GM15510 (cell line): ENCODE data around the gene KCTD20.

Experiments used
- POLR2A ChIP-seq: IDR thresholded peaks from 3 replicates; pipeline ENCODE4 v1.6.1; 2011; ENCODE audit warnings: borderline replicate concordance; ENCODE audit not compliant: insufficient read length; ENCODE audit errors: extremely low read depth

KCTD20 gene

DNA sequence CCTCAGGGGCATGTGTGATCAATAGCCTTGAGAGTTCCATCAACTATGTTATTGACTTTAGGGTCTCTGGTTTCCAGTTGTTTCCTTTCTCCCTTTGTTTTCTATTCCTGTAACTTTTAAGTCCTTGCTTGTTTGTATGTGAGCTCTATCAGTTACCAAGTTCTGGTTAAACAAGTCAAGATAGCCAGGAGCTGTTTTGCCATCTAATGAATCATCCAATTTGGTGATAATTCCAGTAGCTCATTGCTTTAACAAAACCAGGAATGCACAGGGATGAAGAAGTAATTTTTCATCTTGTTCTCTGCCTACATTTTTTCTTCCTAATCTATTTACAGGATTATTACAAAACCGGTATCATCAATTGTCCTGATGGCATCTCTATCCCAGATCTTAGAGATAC lies 36.5 kb downstream of the KCTD20 start:
- TF ChIP-seq POLR2A = no peak

DNA sequence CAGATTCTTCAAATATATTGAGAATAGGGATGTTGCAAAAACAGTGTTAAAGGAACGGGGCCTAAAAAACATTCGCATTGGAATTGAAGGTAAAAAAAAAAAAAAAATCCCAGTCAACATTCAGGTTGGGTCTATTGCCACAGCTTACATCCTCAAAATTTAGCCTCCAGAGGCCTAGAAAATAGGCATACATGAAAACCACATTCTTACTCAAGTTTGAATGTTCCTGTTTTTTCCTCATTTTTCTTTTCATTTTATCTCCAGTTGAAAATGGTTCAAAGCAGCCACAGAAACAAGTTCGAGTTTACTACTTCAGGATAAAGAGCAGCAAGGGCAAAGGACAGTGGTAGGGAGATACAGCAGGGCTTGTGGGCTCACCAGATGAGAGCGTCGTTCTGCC lies 41.9 kb downstream of the KCTD20 start:
- TF ChIP-seq POLR2A = no peak

DNA sequence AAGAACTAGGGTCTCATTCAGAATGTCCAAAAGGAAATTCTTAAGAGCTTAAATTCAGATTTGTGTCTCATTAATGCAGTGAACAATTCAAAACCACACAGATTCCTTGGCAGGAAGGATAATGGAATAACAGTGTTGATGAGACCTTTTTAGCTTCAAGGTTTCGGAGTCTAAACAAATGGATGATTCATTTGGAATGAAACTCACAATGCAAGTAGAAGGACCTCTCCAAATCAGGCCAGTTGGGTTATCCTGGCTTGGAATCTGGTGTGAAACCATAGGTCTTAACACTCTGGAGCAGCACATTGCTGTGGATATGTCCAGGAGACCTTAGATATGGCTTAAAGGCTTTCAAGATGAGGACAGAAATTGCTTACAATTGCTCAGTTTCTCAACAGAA lies 44.9 kb downstream of the KCTD20 start:
- TF ChIP-seq POLR2A = no peak

DNA sequence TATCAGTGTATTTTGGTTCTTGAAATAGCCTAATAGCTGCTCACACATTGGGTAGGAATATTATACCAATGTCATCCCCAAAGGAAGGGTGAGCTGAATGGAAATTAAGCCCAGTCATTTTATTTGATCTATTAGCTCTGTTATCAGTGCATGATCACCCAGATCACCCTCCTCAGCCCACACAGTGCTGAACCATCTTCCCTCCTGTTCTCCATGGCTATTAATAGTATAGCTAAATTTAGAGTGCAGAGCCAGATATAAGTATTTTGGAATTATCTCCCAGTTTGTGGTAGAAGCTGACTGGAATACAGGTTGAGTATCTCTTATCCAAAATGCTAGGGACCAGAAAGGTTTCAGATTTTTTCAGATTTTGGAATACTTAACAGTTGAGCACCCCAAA lies 45.4 kb downstream of the KCTD20 start:
- TF ChIP-seq POLR2A = no peak

DNA sequence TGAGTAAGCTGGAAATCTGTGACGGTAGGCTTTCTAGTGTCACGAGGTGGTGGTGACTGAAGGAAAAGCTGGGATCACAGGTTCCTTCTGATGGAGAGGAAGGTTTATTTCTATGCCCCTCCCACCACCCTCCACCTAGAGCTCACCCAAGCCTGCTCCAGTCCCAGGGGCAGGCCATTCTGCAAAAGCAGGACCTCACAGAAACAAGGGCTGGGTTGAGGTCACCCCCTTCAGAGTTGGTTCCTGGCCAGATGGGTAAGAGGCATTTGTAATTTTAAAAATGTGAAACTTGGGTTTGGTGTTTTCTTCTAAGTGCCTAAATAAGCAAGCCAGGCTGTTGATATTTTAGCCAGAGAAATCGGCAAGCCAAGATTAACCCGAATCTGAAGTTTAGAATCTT lies 46.6 kb downstream of the KCTD20 start:
- TF ChIP-seq POLR2A = no peak

DNA sequence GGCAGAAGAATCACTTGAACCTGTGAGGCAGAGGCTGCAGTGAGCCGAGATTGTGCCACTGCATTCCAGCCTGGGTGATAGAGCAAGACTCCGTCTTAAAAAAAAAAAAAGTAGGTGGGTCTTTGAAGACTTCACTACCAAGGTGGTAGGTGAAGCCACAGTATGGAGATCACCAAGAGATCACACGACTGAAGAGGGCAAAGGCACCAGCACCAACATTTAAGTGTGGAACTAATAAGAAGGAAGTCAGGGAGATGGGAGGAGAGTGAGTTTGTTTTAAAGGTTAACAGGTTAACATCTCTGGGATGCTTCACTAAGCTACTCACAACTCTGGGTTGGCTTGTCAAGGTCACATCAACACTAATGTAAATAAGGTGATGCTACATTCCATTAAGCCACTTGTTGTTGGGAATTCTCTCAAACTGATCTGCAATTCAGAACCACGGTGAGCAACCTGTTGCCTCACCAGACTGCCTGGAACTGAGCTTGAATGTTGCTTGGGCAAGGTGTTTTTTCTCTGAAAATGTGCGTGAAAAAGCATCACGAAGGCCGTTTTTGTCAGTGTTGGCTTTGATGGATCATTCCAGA lies 48.7 kb downstream of the KCTD20 start:
- TF ChIP-seq POLR2A = no peak

DNA sequence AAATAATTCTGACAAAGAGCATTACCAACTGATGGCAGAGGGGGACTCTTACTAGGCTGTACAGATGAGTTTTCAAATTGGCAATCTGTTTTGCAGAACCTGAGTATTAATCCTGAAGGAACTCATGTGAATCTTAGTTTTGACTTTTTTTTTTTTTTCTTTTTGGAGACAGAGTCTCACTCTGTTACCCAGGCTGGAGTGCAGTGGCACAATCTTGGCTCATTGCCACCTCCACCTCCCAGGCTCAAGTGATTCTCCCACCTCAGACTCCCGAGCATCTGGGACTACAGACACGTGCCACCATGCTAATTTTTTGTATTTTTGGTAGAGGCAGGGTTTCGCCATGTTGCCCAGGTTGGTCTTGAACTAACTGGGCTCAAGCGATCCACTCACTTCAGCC lies 49.3 kb downstream of the KCTD20 start:
- TF ChIP-seq POLR2A = no peak

DNA sequence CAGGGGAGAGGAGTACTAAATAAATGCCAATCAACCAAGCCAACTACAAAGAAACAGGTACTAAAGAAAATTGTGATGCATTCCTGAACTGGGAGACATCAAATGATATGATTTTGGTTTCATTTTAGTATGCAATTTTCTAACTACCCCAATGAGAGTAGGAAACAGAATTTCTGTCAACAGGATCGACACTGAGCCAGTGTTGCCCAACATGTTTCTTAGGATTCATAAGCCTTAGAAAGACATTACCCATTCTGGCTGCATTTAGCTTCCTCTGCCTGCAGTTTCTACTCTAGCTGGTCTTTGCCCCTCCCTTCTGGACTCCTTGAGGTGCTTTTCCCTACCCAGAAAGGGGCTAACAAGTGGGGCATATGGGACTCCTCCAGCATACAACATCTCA lies 49.8 kb downstream of the KCTD20 start:
- no peak for TF ChIP-seq POLR2A

DNA sequence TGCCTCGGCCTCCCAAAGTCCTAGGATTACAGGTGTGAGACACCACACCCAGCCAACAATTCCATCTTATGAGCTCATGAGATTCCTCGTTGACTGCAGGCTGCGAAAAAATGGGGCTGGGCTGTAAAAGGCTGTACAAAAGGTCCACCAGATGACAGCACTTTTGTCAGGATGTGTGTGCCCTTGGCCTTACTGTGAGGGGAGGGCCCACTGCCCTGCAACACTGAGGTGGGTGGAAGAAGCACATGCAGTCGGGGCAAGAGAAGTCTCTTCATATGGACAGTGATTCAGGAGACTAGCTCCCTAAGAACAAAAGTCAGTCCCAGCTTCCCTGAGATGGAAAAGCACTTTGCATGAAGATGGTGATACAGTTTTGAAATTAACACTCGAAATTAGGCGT lies 50.5 kb downstream of the KCTD20 start:
- no peak for TF ChIP-seq POLR2A

DNA sequence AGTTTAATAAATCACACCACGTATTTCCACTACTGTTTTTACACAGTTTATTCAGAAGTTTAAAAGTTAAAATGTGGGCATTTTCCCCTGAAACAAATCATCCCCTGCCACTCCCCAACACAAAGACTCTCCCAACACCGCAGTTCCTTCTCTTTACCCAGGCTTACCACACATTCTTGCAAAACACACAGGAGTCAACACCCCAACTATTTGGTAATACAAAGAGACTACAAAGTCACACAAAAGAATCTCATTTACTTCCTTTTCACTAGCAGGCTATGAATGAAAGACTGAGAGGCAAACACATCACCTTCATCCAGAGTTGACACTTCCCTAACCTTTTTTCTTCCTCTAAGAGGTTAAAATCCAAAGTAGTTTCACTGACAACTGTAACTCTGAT lies 51.1 kb downstream of the KCTD20 start:
- TF ChIP-seq POLR2A = no peak

DNA sequence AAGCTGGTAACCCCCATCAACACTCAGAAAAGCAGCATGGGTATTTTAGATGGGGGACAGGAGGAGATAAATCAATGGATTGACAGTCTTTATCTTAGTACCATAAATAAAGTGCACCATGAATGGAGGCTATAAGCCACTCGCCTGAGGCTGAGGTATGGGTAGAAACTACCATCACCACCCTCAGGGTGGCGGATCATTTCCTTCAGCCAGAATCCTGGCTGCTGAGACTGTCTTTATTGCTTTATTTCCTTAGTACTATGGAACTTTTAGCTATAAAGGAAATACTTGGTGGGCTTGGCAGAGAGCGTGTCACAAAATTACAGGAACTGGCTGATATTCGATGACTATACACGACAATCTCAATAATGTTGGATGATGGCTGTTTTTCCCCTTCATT lies 52.3 kb downstream of the KCTD20 start:
- no peak for TF ChIP-seq POLR2A

DNA sequence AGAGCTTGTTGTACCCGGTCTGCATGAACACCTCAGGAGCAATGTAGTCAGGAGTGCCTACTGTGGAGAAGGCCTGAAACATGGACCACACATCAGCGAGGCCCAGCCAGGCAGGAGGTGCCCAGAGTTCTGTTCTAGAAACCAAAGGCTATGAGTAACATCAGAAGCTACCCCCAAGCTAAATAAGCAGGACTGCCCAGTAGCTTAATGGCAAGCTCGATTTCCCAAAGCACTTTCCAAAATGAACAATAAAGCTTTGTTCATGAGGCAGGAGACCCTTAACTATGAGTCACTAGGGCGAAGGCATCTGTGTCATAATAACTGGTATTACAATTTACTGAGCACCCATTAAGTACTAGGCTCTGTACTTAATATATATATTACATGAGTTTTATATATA lies 57.1 kb downstream of the KCTD20 start:
- no peak for TF ChIP-seq POLR2A

DNA sequence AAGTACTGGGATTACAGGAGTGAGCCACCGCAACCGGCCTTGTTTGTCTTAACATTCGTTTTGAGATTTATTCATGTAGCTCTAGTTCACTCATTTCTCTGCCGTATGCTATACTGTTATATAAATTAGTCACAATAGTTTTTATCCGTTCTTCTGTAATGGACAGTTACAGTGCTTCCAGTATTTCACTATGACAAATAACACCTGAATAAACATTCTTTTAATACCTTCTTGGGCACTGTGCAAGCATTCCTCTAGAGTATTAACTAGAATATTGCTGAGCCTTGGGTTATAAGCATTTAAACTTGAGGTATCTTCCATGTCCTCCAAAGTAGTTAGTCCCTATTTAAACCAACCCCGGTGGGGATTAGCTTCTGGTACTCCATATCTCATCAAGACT lies 58.9 kb downstream of the KCTD20 start:
- TF ChIP-seq POLR2A = no peak

DNA sequence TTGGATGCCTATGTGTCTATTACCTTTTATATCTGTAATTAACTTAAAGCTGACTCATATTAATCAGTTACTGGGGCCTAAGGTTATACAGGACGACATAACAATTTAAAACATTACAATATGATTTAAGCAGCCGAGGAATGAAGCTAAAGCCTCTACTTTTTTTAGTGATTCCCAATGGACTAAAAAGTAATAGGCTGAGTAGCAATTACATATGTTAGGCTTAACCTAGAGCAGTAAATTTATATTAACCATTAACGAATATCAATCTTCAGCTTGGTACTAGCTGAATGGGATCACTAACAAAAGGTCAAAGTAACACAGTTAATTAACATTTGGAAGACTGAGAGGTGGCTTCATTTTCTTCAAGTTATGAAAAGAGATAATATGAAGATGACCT lies 61.4 kb downstream of the KCTD20 start:
- TF ChIP-seq POLR2A = no peak

DNA sequence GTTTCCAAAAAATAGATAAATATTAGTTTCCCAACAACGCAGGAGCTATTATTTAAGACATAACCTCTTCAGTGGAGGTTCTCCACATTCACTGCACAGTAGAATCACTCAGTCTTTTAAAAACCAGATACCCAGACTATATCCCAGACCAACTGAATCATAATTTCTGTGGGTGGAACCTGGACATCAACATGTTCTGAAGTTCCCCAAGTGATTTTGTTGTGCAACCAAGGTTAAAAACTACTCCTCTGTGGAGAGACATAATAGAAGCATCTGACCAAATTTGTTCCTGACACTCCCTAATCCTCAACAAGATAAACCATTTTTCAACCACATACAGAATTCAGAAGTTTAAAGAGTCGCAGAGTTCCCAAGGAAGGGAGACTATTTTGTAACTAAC lies 62.2 kb downstream of the KCTD20 start:
- TF ChIP-seq POLR2A = no peak

DNA sequence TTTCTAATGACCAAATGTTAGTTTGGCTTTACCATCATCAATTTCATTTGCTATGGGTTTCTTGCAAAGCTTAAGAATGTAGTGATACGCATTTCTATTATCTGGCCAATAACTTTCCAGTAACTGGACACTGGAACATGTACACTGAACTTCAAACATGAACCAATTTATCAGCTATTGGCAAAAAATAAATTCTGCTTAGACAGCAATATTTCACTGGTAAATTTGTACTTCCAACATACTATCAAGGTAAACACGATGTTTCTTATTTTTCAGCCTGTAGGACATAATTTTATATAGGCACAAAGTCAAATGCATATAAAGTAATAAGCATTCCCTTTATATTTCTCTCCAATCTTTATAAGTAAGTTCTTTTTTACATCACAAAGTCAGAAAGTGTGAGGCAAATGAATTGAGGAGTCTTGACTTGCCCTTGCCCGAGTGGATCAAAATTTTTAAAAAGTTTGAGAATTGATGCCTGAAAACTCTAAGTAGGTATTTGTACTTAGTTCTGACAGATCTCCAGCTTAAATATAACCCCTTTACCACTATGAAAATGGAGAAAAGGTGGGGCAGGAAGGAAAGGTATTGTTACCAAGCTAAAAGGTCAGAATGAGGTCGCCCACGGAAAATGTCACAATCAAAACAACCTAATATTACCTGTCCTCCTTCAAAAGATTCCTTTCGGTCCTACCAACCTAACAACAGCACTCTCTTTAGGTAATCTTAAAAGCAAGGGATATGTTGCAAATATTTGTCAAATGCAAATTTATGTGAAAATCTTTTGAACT lies 63.1 kb downstream of the KCTD20 start:
- TF ChIP-seq POLR2A = no peak

DNA sequence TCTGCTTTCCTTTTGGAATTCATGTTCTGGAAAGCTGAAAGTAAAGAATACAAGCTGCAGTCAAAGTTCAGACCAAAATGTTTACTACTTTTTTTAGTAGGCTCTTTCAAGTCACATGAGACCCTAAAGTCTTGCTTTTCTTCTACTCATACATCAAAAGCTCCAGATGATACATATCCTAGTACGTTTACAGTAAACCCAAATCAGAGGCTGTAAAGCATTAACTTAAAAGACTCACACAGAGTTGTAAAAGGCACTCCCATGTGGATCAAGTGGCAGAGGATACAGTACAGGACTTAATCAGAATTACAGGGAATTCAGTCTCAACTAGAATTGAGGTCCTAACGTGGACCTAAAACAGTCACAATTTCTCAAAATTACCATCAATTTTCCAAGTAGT lies 63.8 kb downstream of the KCTD20 start:
- TF ChIP-seq POLR2A = no peak

DNA sequence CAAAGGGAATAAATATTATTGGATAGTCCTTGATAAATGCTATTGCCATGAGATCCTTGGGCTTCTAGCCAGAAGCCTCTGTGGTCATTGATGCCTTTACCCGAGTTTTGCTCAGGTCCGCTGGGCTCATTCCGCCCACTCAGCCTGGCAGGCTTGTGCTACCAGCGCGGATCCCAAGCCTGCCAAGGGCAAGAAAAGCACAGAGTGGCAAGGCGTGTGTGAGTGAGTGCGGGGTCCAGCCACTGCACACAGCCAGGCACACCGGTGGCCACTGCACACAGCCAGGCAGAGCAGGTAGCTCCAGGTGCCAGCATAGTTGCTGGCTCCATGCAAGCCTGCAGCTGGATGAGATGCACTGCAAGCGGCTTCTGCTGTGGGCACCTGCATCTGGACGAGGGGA lies 65.7 kb downstream of the KCTD20 start:
- TF ChIP-seq POLR2A = no peak

DNA sequence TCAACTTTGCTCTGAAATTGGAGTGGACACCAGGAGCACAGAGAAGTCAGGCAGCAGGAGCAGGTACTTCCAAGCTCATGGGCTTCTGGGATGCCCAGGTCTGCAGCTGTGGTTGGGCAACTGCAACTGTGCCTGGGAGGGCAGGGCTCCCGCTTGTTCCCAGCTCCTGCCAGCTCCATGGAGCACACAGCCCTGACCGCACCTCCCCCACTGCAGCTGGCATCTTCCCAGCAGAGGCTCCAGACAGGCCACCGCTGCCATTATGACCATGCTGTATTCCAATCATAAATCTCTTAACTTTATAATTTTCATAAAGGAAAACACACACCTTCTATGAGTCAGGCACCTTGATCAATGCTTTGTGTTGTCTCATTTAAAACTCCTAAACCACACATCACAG lies 67.6 kb downstream of the KCTD20 start:
- TF ChIP-seq POLR2A = no peak
